ENCODE measurements around the gene RFX7.

The RFX7 gene

DNA sequence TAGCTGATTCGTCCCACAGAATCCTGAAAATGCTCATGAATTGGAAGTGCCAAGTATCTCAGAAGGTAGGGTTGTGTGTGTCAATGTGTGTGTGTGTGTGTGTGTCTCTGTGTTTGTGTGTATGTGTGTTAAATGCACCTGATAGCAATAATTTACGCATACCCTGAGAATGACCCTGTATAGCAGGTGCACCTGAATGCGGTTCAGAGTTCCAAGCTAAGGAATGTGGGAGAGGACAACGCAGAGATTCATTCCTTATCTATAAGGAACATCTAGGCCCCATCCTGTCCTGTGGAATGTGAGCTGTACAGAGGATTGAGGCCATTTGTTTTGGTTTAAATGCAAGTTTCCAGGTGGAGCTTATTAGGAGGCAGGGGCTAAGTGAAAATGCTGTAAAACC, 201.2 kb downstream of the RFX7 start:
- no peak for DNase-seq

DNA sequence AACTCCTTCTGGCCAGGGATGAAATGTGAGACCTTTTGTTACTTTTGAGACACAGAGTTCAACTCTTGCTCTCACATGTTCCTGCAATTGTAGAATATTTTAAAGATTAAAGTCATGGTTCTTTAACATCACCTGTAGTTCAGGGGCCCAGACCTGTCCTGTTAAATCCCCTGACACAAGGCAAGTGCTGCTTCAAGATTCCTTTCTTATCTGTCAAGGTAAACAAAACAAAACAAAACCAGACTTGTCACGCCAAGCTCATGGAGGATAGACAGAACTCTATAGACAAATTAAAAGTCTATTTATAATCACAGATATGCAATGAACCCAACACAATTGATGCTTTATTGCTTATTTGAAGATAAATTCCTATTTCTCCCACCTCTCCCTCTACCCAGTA, 201.6 kb downstream of the RFX7 start:
- no peak for DNase-seq

DNA sequence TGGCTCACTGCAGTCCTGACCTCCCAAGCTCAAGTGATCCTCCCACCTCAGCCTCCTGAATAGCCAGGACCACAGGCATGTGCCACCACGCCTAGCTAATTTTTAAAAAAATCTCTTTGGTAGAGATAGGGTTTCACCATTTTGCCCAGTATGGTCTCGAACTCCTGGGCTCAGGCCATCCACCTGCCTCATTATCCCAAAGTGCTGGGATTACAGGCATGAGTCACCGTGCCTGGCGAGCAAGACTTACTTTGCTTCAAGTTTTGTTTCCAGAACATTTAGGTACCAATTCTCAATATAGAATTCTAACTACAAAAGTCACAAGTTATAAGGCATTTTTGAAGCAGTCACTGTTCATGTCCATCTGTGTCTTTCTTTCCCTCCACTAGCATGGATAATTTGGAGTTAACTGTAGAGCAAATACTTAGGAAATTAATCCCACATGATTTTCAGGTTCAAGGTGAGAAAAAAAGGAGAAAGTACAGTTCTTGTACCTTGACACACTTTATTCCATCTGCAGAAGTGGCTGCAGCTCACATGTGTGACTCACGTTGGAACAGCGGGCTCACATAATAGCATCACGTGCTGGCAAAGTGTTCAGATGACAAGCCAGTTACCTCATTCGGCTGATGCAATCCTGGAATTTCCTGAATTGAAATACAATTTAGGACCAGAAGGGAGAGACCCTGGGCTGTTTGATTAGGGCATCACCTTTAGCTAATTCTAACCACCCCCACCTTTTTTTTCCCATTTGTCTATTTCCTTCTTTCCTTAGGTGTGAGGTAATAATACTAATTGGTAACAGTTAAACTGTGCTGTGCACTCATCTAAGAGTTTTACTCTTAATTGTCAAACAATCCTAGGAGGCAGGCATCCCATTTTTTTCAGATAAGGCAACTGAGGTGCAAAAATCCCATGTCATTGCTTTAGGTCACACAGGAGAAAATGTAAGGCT, 203.3 kb downstream of the RFX7 start:
- DNase-seq: peak; percentile 31

DNA sequence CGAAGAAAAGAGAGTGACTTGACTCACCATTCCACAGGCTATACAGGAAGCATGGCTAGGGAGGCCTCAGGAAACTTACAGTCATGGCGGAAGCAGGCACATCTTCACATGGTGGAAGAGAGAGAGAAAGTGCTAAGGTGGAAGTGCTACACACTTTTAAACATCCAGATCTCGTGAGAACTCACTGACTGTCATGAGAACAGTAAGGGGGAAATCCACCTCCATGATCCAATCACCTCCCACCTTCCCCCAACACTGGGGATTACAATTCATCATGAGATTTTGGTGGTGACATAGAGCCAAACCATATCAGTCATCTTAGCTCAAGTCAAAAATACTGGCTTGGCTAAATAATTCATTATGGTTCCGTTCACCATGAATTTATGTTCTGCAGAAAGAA, 205.0 kb downstream of the RFX7 start:
- DNase-seq: no peak

DNA sequence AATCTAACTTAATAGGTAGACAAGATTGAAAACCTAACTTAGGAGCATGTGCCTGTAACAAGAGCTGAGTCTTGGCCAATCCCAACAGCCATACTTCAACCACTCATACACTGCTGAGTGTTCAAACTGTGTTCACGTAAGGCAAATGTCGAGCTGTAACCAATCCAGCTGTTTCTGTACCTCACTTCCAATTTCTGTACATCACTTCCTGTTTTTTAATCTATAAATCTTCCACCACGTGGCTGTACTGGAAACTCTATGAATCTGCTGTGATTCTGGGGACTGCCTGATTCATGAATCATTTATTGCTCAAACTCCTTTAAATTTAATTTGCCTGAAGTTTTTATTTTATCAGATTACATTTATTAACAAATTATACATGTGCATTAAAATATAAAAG, 205.7 kb downstream of the RFX7 start:
- DNase-seq: no peak
